Uterus (tissue), 4 donors: Measurements from ENCODE around the gene PDIK1L. TPM values are rescaled to one million over a fixed set of nuclear protein-coding genes. Genes with fewer than 3 reads are reported as not detected.

Experiments
- DNase-seq, 2 donors: peaks; one replicate each; pipeline ENCODE4 v3.0.0-alpha.2; 2019 to 2020
- H3K27ac ChIP-seq, 2 donors: fragments of 200-600 bp; sonication (generic); 1 replicate in 1 of 2; 2 replicates in 1 of 2; pipeline ENCODE4 v1.5.1; 2016 to 2018
- H3K27me3 ChIP-seq, 2 donors: fragments of 200-600 bp; sonication (generic); one replicate each; pipeline ENCODE4 v1.5.1; 2018 to 2019; ENCODE audit warnings: control low read depth in 1 of 2
- H3K36me3 ChIP-seq, 2 donors: fragments of 200-600 bp; sonication (generic); one replicate each; pipeline ENCODE4 v1.5.1; 2019; ENCODE audit warnings: control low read depth in 1 of 2
- H3K4me1 ChIP-seq, 2 donors: fragments of 200-600 bp; sonication (generic); one replicate each; pipeline ENCODE4 v1.5.1; 2018 to 2019; ENCODE audit warnings: control low read depth in 1 of 2
- H3K4me3 ChIP-seq, 2 donors: fragments of 200-600 bp; sonication (generic); 1 replicate in 1 of 2; 2 replicates in 1 of 2; pipeline ENCODE4 v1.5.1; 2018 to 2019; ENCODE audit warnings: mild to moderate bottlenecking in 1 of 2
- H3K9me3 ChIP-seq, 2 donors: fragments of 200-600 bp; sonication (generic); one replicate each; pipeline ENCODE4 v1.5.1; 2019; ENCODE audit warnings: control low read depth in 1 of 2
- CTCF ChIP-seq, 4 experiments: fragments of 200-600 bp in 2 of 4; fragments of 450-650 bp in 2 of 4; sonication (generic) in 2 of 4; IDR thresholded peaks; one replicate each; pipeline ENCODE4 v1.5.1; 2016 to 2019; ENCODE audit warnings: antibody characterized with exemption in 4 of 4, mild to moderate bottlenecking in 2 of 4, moderate library complexity in 1 of 4
- POLR2A ChIP-seq, 2 donors: fragments of 450-650 bp; IDR thresholded peaks; one replicate each; pipeline ENCODE4 v1.6.1; 2016; ENCODE audit warnings: antibody characterized with exemption in 2 of 2, mild to moderate bottlenecking in 1 of 2, moderate library complexity in 1 of 2
- intact Hi-C: fragments of 100-400 bp; cut with DNase I; formaldehyde crosslinking; loops from one replicate; pipeline ENCODE4 v1.15.1; 2023; ENCODE audit warnings: low total_unique reads
- total RNA-seq, 4 donors: library from RNA; depleted of rRNA in 3 of 4; stranded (reverse); fragments of >200 nt in 3 of 4; gene quantifications; one replicate each; pipeline versions ENCODE4 v1.1.0 to v1.2.4, GENCODE V29; 2014 to 2023
- donor health status: DM: yes; HTN: yes; CAD: no.

PDIK1L gene
- total RNA-seq, 4 donors from 2014 or later, result 13.8 to 95.6 (median 20.9) TPM

- Histone ChIP-seq H3K36me3 (no peaks in the 10 kb centered on the region), H3K27me3 (no peaks in the 10 kb centered on the region), H3K9me3 (no peaks in the 10 kb centered on the region), H3K4me3 (no peak overlapping the region), H3K4me1 (no peaks in the 10 kb centered on the region), H3K27ac (no peak overlapping the region)
- no peak for TF ChIP-seq POLR2A (IDR thresholded peaks at IDR 0.05)
- TF ChIP-seq CTCF (IDR thresholded peaks at IDR 0.05), result no peak
- intact Hi-C loops, result no loop called here
- DNase-seq, result no peak
These were observed 34.1 kb upstream of the PDIK1L start for GRCh38 chr1:26077524-26077923.

GRCh38 chr1:26078286-26079177, 33.1 kb upstream of the PDIK1L start:
- Histone ChIP-seq H3K4me1 (no peaks in the 10 kb centered on the region), H3K27ac (no peak overlapping the region), H3K4me3 (no peak overlapping the region), H3K36me3 (no peaks in the 10 kb centered on the region), H3K27me3 (no peaks in the 10 kb centered on the region), H3K9me3 (no peaks in the 10 kb centered on the region)
- TF ChIP-seq POLR2A (IDR thresholded peaks at IDR 0.05) (no peak), CTCF (IDR thresholded peaks at IDR 0.05) (no peak)
- DNase-seq, result no peak
- intact Hi-C loops, result no loop called here

- H3K36me3 ChIP-seq, result no peaks in the 10 kb centered on the region
- no peaks in the 10 kb centered on the region for H3K4me1 ChIP-seq
- H3K4me3 ChIP-seq, result no peak overlapping the region
- H3K27ac ChIP-seq, result no peak overlapping the region
- no peaks in the 10 kb centered on the region for H3K9me3 ChIP-seq
- intact Hi-C loops, result no loop called here
- no peak for DNase-seq
- TF ChIP-seq CTCF (IDR thresholded peaks at IDR 0.05) (no peak), POLR2A (IDR thresholded peaks at IDR 0.05) (no peak)
- H3K27me3 ChIP-seq, result no peaks in the 10 kb centered on the region
These were observed 32.5 kb upstream of the PDIK1L start for GRCh38 chr1:26079178-26079563.

GRCh38 chr1:26079960-26080814, 31.4 kb upstream of the PDIK1L start:
- no peaks in the 10 kb centered on the region for H3K4me1 ChIP-seq
- no peak for DNase-seq
- no peak for TF ChIP-seq CTCF (IDR thresholded peaks at IDR 0.05)
- no peak for TF ChIP-seq POLR2A (IDR thresholded peaks at IDR 0.05)
- H3K27me3 ChIP-seq, result no peaks in the 10 kb centered on the region
- no peaks in the 10 kb centered on the region for H3K9me3 ChIP-seq
- intact Hi-C loops, result no loop called here
- no peak overlapping the region for H3K4me3 ChIP-seq
- no peaks in the 10 kb centered on the region for H3K36me3 ChIP-seq
- no peak overlapping the region for H3K27ac ChIP-seq
